ENCODE results near the gene ZSCAN25. TPM values are rescaled to one million over a fixed set of nuclear protein-coding genes. Genes with fewer than 3 reads are reported as not detected.
"Not testable (repeated sequence)": the region's sequence is repeated elsewhere in the genome, so short reads cannot be mapped to it uniquely, and the experiment has no call there.

Gene ZSCAN25
- total RNA-seq, 1 donor from 2014 or later = 12.3 TPM

DNA sequence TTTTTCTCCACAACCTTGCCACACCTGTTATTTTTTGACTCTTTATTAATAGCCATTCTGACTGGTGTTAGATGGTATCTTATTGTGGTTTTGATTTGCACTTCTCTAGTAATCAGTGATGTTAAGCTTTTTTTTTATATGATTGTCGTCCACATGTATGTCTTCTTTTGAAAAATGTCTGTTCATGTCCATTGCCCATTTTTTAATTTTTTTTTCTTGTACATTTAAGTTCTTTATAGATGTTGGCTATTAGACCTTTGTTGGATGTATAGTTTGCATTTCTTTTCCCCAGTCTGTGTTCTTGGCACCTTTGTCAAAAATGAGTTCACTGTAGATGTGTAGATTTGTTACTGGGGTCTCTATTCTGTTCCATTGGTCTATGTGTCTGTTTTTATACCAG, 28.8 kb downstream of the ZSCAN25 start:
- no peaks in the 10 kb centered on the region for H3K4me1 ChIP-seq
- H3K36me3 ChIP-seq = no peaks in the 10 kb centered on the region
- TF ChIP-seq POLR2AphosphoS5 (IDR thresholded peaks at IDR 0.05; ENCODE audit: insufficient read depth in 1 of 2, low read depth in 1 of 2) = no peak
- no peak for TF ChIP-seq POLR2A (IDR thresholded peaks at IDR 0.05)
- TF ChIP-seq, protein P1, sequence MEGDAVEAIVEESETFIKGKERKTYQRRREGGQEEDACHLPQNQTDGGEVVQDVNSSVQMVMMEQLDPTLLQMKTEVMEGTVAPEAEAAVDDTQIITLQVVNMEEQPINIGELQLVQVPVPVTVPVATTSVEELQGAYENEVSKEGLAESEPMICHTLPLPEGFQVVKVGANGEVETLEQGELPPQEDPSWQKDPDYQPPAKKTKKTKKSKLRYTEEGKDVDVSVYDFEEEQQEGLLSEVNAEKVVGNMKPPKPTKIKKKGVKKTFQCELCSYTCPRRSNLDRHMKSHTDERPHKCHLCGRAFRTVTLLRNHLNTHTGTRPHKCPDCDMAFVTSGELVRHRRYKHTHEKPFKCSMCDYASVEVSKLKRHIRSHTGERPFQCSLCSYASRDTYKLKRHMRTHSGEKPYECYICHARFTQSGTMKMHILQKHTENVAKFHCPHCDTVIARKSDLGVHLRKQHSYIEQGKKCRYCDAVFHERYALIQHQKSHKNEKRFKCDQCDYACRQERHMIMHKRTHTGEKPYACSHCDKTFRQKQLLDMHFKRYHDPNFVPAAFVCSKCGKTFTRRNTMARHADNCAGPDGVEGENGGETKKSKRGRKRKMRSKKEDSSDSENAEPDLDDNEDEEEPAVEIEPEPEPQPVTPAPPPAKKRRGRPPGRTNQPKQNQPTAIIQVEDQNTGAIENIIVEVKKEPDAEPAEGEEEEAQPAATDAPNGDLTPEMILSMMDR (IDR thresholded peaks at IDR 0.05) = no peak
- intact Hi-C loops (cut with DNase I) = no loop called here
- no peak for DNase-seq (ENCODE audit: extremely low spot score in 2 of 2)
- no peaks in the 10 kb centered on the region for H3K27me3 ChIP-seq
- H3K27ac ChIP-seq = no peak overlapping the region
- no peaks in the 10 kb centered on the region for H3K9me3 ChIP-seq
- H3K4me3 ChIP-seq = no peak overlapping the region

DNA sequence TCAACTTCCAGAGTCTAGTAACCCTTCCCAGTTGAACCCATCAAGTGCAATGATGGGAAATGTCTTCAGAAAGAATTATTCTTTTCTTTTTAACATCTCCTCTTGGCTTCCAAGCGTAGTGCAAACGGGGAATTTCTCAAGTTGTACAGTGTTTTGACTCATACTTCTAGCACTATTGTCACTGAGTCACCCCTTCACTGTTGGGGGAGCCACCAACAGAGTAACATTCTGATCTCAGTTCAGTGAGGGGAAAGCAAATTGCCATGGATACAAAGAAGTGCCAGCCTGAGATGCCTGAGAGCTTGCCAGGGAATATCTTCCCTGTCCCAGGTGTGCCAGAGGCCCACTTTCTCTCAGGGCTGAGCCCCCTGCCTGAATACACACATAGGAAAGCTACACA, 32.1 kb downstream of the ZSCAN25 start:
- Histone ChIP-seq H3K9me3 (no peaks in the 10 kb centered on the region), H3K4me1 (no peaks in the 10 kb centered on the region), H3K27ac (no peak overlapping the region), H3K4me3 (no peak overlapping the region), H3K36me3 (no peaks in the 10 kb centered on the region), H3K27me3 (no peaks in the 10 kb centered on the region)
- no peak for TF ChIP-seq POLR2AphosphoS5 (IDR thresholded peaks at IDR 0.05; ENCODE audit: insufficient read depth in 1 of 2, low read depth in 1 of 2)
- TF ChIP-seq, protein P1 (IDR thresholded peaks at IDR 0.05) = no peak
- no peak for TF ChIP-seq POLR2A (IDR thresholded peaks at IDR 0.05)
- no peak for DNase-seq (ENCODE audit: extremely low spot score in 2 of 2)
- intact Hi-C loops (cut with DNase I) = no loop called here

DNA sequence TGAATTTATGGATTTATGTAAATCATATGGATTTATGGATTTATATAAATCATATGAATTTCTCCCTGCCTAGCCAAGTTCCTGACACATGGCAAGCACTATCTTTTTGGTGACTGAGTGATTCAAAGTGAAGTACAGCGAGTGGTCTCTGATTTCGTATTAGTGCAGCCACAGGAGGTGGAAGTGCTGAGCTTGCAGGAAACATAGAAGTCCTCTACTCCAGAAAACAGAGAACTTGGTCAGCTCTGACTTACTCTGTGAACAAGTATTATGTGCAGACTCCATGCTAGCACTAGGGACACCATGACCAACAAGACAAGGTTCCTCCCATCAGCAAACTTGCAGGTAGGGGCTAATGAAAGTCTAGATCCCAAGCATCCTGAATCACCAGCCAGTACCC, 34.5 kb downstream of the ZSCAN25 start:
- DNase-seq (ENCODE audit: extremely low spot score in 2 of 2) = no peak
- no peak overlapping the region for H3K4me3 ChIP-seq
- H3K9me3 ChIP-seq = no peaks in the 10 kb centered on the region
- H3K27ac ChIP-seq = no peak overlapping the region
- no peaks in the 10 kb centered on the region for H3K4me1 ChIP-seq
- H3K27me3 ChIP-seq = no peaks in the 10 kb centered on the region
- no peaks in the 10 kb centered on the region for H3K36me3 ChIP-seq
- TF ChIP-seq, protein P1 (IDR thresholded peaks at IDR 0.05) = no peak
- TF ChIP-seq POLR2A (IDR thresholded peaks at IDR 0.05) (no peak), POLR2AphosphoS5 (IDR thresholded peaks at IDR 0.05; ENCODE audit: insufficient read depth in 1 of 2, low read depth in 1 of 2) (no peak)
- intact Hi-C loops (cut with DNase I) = no loop called here

DNA sequence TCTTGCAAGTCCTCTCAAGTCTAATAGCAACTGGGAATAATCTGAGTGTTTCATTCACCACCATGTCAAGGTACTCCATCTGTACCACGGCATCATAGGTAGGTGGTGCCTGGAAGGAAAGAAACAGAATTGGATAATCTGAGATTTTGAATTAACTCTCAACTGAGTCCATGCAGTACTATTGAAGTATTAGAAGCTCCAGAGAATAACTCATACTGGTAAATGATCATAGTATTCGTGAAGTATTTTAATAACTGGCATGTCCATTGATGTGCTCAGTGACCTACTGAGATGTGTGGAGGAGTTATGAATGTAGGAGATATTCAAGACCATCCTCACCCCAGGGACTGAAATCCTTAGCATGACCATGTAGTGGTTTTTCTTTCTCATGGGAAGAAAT, 35.9 kb downstream of the ZSCAN25 start:
- no peaks in the 10 kb centered on the region for H3K9me3 ChIP-seq
- no peaks in the 10 kb centered on the region for H3K4me1 ChIP-seq
- H3K27me3 ChIP-seq = no peaks in the 10 kb centered on the region
- no peak for DNase-seq (ENCODE audit: extremely low spot score in 2 of 2)
- TF ChIP-seq, protein P1 (IDR thresholded peaks at IDR 0.05) = no peak
- no peak for TF ChIP-seq POLR2AphosphoS5 (IDR thresholded peaks at IDR 0.05; ENCODE audit: insufficient read depth in 1 of 2, low read depth in 1 of 2)
- no peak for TF ChIP-seq POLR2A (IDR thresholded peaks at IDR 0.05)
- no peaks in the 10 kb centered on the region for H3K36me3 ChIP-seq
- no peak overlapping the region for H3K4me3 ChIP-seq
- intact Hi-C loops (cut with DNase I) = no loop called here
- no peak overlapping the region for H3K27ac ChIP-seq

DNA sequence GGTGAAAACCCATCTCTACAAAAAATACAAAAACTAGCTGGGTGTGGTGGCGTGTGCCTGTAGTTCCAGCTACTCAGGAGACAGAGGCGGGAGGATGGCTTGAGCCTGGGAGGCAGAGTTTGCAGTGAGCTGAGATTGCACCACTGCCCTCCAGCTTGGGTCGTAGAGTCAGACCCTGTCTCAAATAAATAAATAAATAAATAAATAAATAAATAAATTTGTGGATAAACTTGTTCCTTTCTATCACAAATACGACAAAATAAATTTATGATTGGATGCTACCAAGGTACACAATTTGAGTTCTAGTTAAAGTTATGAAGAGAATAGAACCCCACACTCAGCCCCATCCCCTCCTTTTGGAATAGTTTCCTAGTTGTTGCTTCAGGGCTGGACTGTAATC, 36.5 kb downstream of the ZSCAN25 start:
- H3K4me1 ChIP-seq; H3K4me3 ChIP-seq; H3K27me3 ChIP-seq; intact Hi-C loops (cut with DNase I); DNase-seq (ENCODE audit: extremely low spot score in 2 of 2); H3K27ac ChIP-seq; H3K36me3 ChIP-seq; H3K9me3 ChIP-seq: not testable (repeated sequence)

DNA sequence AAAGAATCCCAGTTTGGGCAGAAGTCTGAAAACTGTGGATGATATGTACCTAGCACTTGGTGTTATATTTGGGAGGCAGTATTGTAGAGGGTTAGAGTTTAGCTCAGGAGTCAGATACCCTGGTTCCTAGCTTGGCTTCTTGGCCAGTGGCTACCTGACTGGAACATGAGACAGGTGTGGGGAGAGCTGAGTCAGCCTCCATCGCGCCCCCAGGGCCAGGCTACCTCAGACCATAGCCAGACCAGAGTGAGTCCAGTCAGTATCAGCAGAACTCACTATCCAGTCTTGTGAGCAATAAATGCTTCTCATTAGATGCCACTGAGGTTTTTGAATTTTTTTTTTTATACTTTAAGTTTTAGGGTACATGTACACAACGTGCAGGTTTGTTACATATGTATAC, 37.0 kb downstream of the ZSCAN25 start:
- no peak overlapping the region for H3K4me3 ChIP-seq
- no peak for DNase-seq (ENCODE audit: extremely low spot score in 2 of 2)
- H3K27me3 ChIP-seq = no peaks in the 10 kb centered on the region
- H3K36me3 ChIP-seq = no peaks in the 10 kb centered on the region
- intact Hi-C loops (cut with DNase I) = no loop called here
- H3K9me3 ChIP-seq = no peaks in the 10 kb centered on the region
- no peaks in the 10 kb centered on the region for H3K4me1 ChIP-seq
- TF ChIP-seq POLR2AphosphoS5 (IDR thresholded peaks at IDR 0.05; ENCODE audit: insufficient read depth in 1 of 2, low read depth in 1 of 2) (no peak), POLR2A (IDR thresholded peaks at IDR 0.05) (no peak)
- TF ChIP-seq, protein P1 (IDR thresholded peaks at IDR 0.05) = no peak
- H3K27ac ChIP-seq = no peak overlapping the region

DNA sequence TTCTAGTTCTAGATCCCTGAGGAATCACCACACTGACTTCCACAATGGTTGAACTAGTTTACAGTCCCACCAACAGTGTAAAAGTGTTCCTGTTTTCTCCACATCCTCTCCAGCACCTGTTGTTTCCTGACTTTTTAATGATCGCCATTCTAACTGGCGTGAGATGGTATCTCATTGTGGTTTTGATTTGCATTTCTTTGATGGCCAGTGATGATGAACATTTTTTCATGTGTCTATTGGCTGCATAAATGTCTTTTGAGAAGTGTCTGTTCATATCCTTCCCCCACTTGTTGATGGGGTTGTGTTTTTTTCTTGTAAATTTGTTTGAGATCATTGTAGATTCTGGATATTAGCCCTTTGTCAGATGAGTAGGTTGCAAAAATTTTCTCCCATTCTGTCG, 37.9 kb downstream of the ZSCAN25 start:
- DNase-seq (ENCODE audit: extremely low spot score in 2 of 2); H3K4me3 ChIP-seq; intact Hi-C loops (cut with DNase I); H3K4me1 ChIP-seq; H3K27ac ChIP-seq; H3K36me3 ChIP-seq; H3K27me3 ChIP-seq; H3K9me3 ChIP-seq: not testable (repeated sequence)

DNA sequence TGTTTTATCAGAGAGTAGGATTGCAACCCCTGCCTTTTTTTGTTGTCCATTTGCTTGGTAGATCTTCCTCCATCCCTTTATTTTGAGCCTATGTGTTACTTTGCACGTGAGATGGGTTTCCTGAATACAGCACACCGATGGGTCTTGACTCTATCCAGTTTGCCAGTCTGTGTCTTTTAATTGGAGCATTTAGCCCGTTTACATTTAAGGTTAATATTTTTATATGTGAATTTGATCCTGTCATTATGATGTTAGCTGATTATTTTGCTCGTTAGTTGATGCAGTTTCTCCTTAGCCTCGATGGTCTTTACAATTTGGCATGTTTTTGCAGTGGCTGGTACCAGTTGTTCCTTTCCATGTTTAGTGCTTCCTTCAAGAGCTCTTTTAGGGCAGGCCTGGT, 41.1 kb downstream of the ZSCAN25 start:
- H3K27me3 ChIP-seq; H3K27ac ChIP-seq; DNase-seq (ENCODE audit: extremely low spot score in 2 of 2); intact Hi-C loops (cut with DNase I); H3K9me3 ChIP-seq; H3K4me3 ChIP-seq; H3K4me1 ChIP-seq: not testable (repeated sequence)
- peaks cover 0 to 21% of the 10 kb centered on the region in 2 donors for H3K36me3 ChIP-seq

All from vagina (tissue), 2 donors.